Endothelial cell of umbilical vein (primary cell): ENCODE data around the gene POU6F2.
"Not testable (repeated sequence)": the region's sequence is repeated elsewhere in the genome, so short reads cannot be mapped to it uniquely, and the experiment has no call there.

Experiments used
- CTCF ChIP-seq, 2 donors: IDR thresholded peaks; 1 replicate in 1 of 2; 2 replicates in 1 of 2; pipeline ENCODE4 v1.5.1; 2011; ENCODE audit warnings: low read length in 2 of 2, mild to moderate bottlenecking in 2 of 2, moderate library complexity in 2 of 2, control low read depth in 1 of 2, inconsistent platforms in 1 of 2, low read depth in 1 of 2; ENCODE audit not compliant: insufficient read depth in 1 of 2; ENCODE audit errors: extremely low read depth in 1 of 2
- EZH2 ChIP-seq: IDR thresholded peaks from 2 replicates; pipeline ENCODE4 v1.6.1; 2012; ENCODE audit warnings: borderline replicate concordance, low read depth, mild to moderate bottlenecking, moderate library complexity, low read length, inconsistent platforms; ENCODE audit not compliant: severe bottlenecking
- FOS ChIP-seq: IDR thresholded peaks from 2 replicates; pipeline ENCODE4 v1.6.1; 2011; ENCODE audit warnings: mild to moderate bottlenecking, low read length, moderate library complexity, borderline replicate concordance; ENCODE audit not compliant: insufficient read depth
- MYC ChIP-seq: IDR thresholded peaks from one replicate; pipeline ENCODE4 v1.6.1; 2011; ENCODE audit warnings: mild to moderate bottlenecking, low read depth, low read length
- POLR2A ChIP-seq: IDR thresholded peaks from 2 replicates; pipeline ENCODE4 v1.6.1; 2012; ENCODE audit warnings: low read depth, mild to moderate bottlenecking, control low read depth, low read length
- POLR2AphosphoS5 ChIP-seq: IDR thresholded peaks from 2 replicates; pipeline ENCODE4 v1.6.1; 2012; ENCODE audit warnings: low read depth, mild to moderate bottlenecking, control low read depth, low read length, moderate library complexity; ENCODE audit not compliant: insufficient read depth

GRCh38 chr7:39331607-39332006 lies 353.9 kb downstream of the POU6F2 start:
- TF ChIP-seq FOS; MYC; CTCF (IDR thresholded peaks at IDR 0.05; ENCODE audit: extremely low read depth in 1 of 2, insufficient read depth in 1 of 2, low read depth in 1 of 2, low read length in 2 of 2); EZH2; POLR2A; POLR2AphosphoS5: not testable (repeated sequence)
